Lung (tissue), 12 donors: Measurements from ENCODE around the gene LAMA3. TPM values are rescaled to one million over a fixed set of nuclear protein-coding genes. Genes with fewer than 3 reads are reported as not detected.
A peak's percentile ranks its signal among the peaks of the same experiment; 100 is the strongest.

Source experiments
- ATAC-seq: fragments of 200-7000 bp; cut with Tn5 transposase; one replicate; pipeline ENCODE4 v1.9.1; 2020; ENCODE audit warnings: moderate number of reproducible peaks; ENCODE audit not compliant: insufficient read depth, low FRiP score
- DNase-seq, 3 donors: peaks; one replicate each; pipeline ENCODE4 v3.0.0-alpha.2; 2013 to 2017
- H3K27ac ChIP-seq, 2 donors: one replicate each; pipeline ENCODE4 v1.5.1; 2013; ENCODE audit warnings: mild to moderate bottlenecking in 2 of 2, moderate library complexity in 2 of 2, control low read depth in 1 of 2, inconsistent platforms in 1 of 2, low read depth in 1 of 2, low read length in 1 of 2
- H3K27me3 ChIP-seq, 3 donors: one replicate each; pipeline ENCODE4 v1.5.1; 2013; ENCODE audit warnings: low read length in 2 of 3; ENCODE audit not compliant: control insufficient read depth in 3 of 3, insufficient read depth in 3 of 3
- H3K36me3 ChIP-seq, 4 donors: one replicate each; pipeline ENCODE4 v1.5.1; 2013; ENCODE audit warnings: low read length in 4 of 4, mild to moderate bottlenecking in 1 of 4, moderate library complexity in 1 of 4; ENCODE audit not compliant: control insufficient read depth in 4 of 4, insufficient read depth in 4 of 4
- H3K4me1 ChIP-seq, 5 donors: one replicate each; pipeline ENCODE4 v1.5.1; 2013; ENCODE audit warnings: low read length in 5 of 5, mild to moderate bottlenecking in 2 of 5, moderate library complexity in 1 of 5; ENCODE audit not compliant: control insufficient read depth in 5 of 5, insufficient read depth in 5 of 5
- H3K4me3 ChIP-seq: one replicate; pipeline ENCODE4 v1.5.1; 2013; ENCODE audit warnings: mild to moderate bottlenecking, control low read depth, moderate library complexity
- H3K9ac ChIP-seq, 2 donors: one replicate each; pipeline ENCODE4 v1.5.1; 2013; ENCODE audit warnings: low read length in 2 of 2, control low read depth in 1 of 2; ENCODE audit not compliant: insufficient read depth in 1 of 2
- H3K9me3 ChIP-seq, 4 donors: one replicate each; pipeline ENCODE4 v1.5.1; 2013; ENCODE audit warnings: low read length in 3 of 4, mild to moderate bottlenecking in 1 of 4, moderate library complexity in 1 of 4; ENCODE audit not compliant: control insufficient read depth in 4 of 4, insufficient read depth in 3 of 4
- CTCF ChIP-seq: IDR thresholded peaks from 2 replicates; pipeline ENCODE4 v1.5.1; 2012; ENCODE audit warnings: mild to moderate bottlenecking; ENCODE audit errors: control extremely low read depth, extremely low read depth
- WGBS, 2 donors: extraction: QIAGEN DNeasy Blood & Tissue Kit; methylation state at CpG; one replicate each; pipeline ENCODE4 v1.1.7; 2013; 5-methylcytosine and 5-hydroxymethylcytosine counted together
- polyA plus RNA-seq, 2 donors: library from polyadenylated mRNA; stranded (reverse); fragments of 200-250 nt; gene quantifications; one replicate each; pipeline ENCODE4 v1.2.1, GENCODE V29; 2013
- total RNA-seq, 2 donors: library from RNA; depleted of rRNA in 1 of 2; stranded (reverse); fragments of >200 nt in 1 of 2; gene quantifications; one replicate each; pipeline ENCODE4 v1.2.1, GENCODE V29; 2014 to 2021
- donor health status: control.
- donor health status: control.
- donor health status: Bipolar disorder and iron deficiency.
- donor health status: healthy.
- donor health status: DM: yes; HTN: yes; CAD: no.

The LAMA3 gene
- total and polyA plus RNA-seq, 4 donors, result 14.1 to 110 (median 51.9) TPM

GRCh38 chr18:23981369-23981980, 292.2 kb downstream of the LAMA3 start:
- ATAC-seq, result no peak
- TF ChIP-seq CTCF, result no peak
- Histone ChIP-seq H3K9ac (no peak overlapping the region), H3K36me3 (no peaks in the 10 kb centered on the region), H3K27me3 (no peaks in the 10 kb centered on the region), H3K4me1 (peaks cover 0 to 16% (median 5%) of the 10 kb centered on the region in 5 donors), H3K27ac (no peak overlapping the region), H3K9me3 (peaks cover 0 to 2% (median 0%) of the 10 kb centered on the region in 4 donors), H3K4me3 (no peak overlapping the region)
- WGBS, 2 donors, result 70 to 73% methylated on average over 8 of the region's 8 CpGs
- peak in 1 of 3 donors; percentile 43 for DNase-seq

DNA sequence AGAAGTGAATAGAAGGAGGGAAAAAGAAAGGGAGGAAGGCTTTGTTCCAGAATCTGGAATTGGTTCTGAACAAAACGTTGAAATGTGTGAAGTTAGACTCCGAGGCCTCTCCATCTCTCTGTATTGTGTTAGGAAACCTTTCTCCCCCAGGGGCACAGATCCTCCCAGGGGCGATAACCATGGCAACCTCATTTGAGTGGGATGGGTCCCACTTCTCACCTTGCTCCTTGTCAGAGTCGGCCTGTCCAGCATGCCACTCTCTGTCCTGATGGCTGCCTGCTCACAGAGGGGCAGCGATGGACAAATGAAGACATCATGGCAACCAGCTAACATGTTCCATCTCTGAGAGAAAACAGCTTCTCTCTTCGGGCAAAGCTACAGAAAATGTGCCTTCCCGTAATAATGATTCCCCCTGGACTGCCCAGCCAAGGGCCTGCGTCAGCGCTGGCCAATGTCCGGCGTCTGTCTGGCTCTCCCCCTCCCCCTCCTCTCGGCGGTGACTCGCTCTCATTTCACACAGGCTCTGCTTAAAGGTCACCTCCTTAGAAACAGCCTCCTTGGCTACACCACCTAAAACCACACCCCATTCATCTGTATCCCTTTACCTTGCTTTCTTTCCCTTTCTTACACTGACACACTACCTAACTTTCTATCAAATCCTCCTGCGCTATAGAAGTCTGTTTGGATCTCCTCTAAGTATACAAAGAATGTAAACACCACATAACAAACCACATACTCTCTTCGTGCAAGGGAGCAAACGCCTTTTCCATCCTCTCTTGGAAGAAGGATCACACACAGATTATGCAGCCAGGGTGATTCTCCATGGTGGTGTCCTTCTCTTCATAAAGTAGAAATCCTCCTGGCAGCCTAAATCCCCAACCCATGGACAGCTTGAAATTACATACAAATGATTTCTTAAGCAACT, 293.2 kb downstream of the LAMA3 start:
- peak overlapping the region in 1 of 2 donors; percentile 63 for H3K9ac ChIP-seq
- WGBS, 2 donors, result 60 to 78% methylated on average over 17 of the region's 17 CpGs
- peak; percentile 71 to 81 (median 81) for DNase-seq
- H3K9me3 ChIP-seq, result peaks cover 0 to 2% (median 0%) of the 10 kb centered on the region in 4 donors
- H3K27me3 ChIP-seq, result no peaks in the 10 kb centered on the region
- no peak overlapping the region for H3K4me3 ChIP-seq
- H3K27ac ChIP-seq, result no peak overlapping the region
- H3K36me3 ChIP-seq, result no peaks in the 10 kb centered on the region
- no peak for TF ChIP-seq CTCF
- H3K4me1 ChIP-seq, result peaks cover 0 to 16% (median 5%) of the 10 kb centered on the region in 5 donors
- peak; percentile 64 for ATAC-seq

DNA sequence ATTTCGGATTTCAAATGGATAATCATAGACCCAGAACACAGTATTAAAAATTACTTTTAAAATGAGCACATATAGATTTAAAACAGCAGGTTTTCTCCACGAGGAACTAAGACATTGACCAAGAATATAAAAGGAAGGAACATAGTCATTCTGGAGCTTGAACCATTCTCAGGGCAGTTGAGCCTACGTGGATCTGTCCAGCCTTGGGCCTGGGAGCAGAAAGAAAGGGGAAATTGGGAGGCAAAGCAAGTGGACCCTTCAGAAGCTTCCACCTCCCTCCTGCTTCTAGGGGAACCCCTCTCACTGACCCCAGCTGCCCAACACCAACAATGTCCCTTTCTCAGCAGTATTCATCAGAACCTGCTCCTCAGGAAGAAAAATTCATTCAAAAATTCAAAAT, 293.9 kb downstream of the LAMA3 start:
- Histone ChIP-seq H3K9ac (no peak overlapping the region), H3K27me3 (no peaks in the 10 kb centered on the region), H3K9me3 (no peaks in the 10 kb centered on the region), H3K27ac (no peak overlapping the region), H3K4me1 (peaks cover 0 to 16% (median 5%) of the 10 kb centered on the region in 5 donors), H3K4me3 (no peak overlapping the region), H3K36me3 (no peaks in the 10 kb centered on the region)
- WGBS, 2 donors, result 54 to 80% methylated on average over 3 of the region's 3 CpGs
- DNase-seq, result no peak
- no peak for ATAC-seq
- no peak for TF ChIP-seq CTCF
